SJCRH30 (cell line): ENCODE measurements around the gene SPATS2. TPM values are rescaled to one million over a fixed set of nuclear protein-coding genes. Genes with fewer than 3 reads are reported as not detected.
"Not testable (repeated sequence)": the region's sequence is repeated elsewhere in the genome, so short reads cannot be mapped to it uniquely, and the experiment has no call there.

Experiments used
- DNase-seq, 2 experiments: peaks; one replicate each; pipeline ENCODE4 v3.0.0-alpha.2; 2015 to 2020
- H3K27ac ChIP-seq: fragments of 250-450 bp; sonication (Bioruptor Pico); 2 replicates; pipeline ENCODE4 v1.5.1; 2020; ENCODE audit warnings: mild to moderate bottlenecking, moderate library complexity
- H3K27me3 ChIP-seq: fragments of 250-450 bp; sonication (Bioruptor Pico); 2 replicates; pipeline ENCODE4 v1.5.1; 2020; ENCODE audit warnings: mild to moderate bottlenecking, moderate library complexity
- H3K36me3 ChIP-seq: fragments of 250-450 bp; sonication (Bioruptor Pico); 2 replicates; pipeline ENCODE4 v1.5.1; 2020; ENCODE audit warnings: mild to moderate bottlenecking, moderate library complexity
- H3K4me1 ChIP-seq: fragments of 250-450 bp; sonication (Bioruptor Pico); 2 replicates; pipeline ENCODE4 v1.5.1; 2020; ENCODE audit warnings: mild to moderate bottlenecking, moderate library complexity
- H3K4me3 ChIP-seq: fragments of 250-450 bp; sonication (Bioruptor Pico); 2 replicates; pipeline ENCODE4 v1.5.1; 2020; ENCODE audit warnings: mild to moderate bottlenecking, moderate library complexity
- H3K9me3 ChIP-seq: fragments of 250-450 bp; sonication (Bioruptor Pico); replicated peaks from 2 replicates; pipeline ENCODE4 v1.5.1; 2020; ENCODE audit warnings: mild to moderate bottlenecking, moderate library complexity
- total RNA-seq: library from RNA; depleted of rRNA; stranded (reverse); fragments of >200 nt; shearing (Covaris generic); gene quantifications from 2 replicates; pipeline ENCODE4 v1.2.3, GENCODE V29; 2014

The SPATS2 gene
- total RNA-seq, 1 experiment from 2014 or later: 72.6 TPM

DNA sequence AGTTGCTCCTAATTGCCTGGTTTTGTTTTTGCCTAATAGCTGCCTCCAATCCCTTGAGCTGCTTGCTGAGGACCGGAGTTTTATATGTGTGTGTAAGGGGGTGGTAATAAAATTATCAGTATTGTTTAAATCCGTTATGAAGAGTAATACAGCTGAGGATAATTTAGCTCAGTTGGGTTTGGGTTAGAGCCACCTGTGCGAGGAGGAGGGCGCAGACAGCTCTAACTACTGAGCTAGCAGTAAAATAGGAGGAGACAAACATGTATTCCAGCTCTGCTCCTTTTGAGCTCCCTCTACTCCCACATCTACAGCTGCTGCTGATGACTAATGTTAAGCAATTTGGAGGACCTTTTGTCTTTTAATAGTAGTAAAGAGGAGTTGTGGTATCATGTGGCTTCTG, 61.5 kb downstream of the SPATS2 start:
- Histone ChIP-seq H3K4me1 (peaks cover 10% of the 10 kb centered on the region), H3K4me3 (no peak overlapping the region), H3K9me3 (no peaks in the 10 kb centered on the region), H3K27me3 (no peaks in the 10 kb centered on the region), H3K36me3 (peaks cover 5% of the 10 kb centered on the region; the same call in 1 of the 2 replicates), H3K27ac (peak overlapping the region; percentile 29)
- DNase-seq: peak; percentile 51 to 78

DNA sequence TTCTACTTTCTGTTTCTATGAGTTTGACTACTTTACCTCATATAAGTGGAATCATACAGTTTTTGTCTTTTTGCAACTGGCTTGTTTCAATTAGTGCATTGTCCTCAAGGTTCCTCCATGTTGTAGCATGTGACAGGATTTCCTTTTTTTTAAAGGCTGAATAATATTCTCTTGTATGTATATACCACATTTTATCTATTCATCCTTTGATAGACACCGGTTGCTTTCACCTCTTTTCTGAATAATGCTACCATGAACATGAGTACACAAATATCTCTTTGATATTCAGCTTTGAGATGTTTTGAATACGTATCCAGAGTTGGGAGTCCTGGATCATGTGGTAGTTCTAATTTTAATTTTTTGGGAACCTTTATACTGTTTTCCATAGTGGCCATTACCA, 65.4 kb downstream of the SPATS2 start:
- Histone ChIP-seq H3K4me3 (no peak overlapping the region), H3K27me3 (no peaks in the 10 kb centered on the region), H3K36me3 (no peaks in the 10 kb centered on the region; the same call in none of the 2 replicates), H3K9me3 (no peaks in the 10 kb centered on the region), H3K4me1 (peaks cover 10% of the 10 kb centered on the region), H3K27ac (no peak overlapping the region)
- no peak for DNase-seq

DNA sequence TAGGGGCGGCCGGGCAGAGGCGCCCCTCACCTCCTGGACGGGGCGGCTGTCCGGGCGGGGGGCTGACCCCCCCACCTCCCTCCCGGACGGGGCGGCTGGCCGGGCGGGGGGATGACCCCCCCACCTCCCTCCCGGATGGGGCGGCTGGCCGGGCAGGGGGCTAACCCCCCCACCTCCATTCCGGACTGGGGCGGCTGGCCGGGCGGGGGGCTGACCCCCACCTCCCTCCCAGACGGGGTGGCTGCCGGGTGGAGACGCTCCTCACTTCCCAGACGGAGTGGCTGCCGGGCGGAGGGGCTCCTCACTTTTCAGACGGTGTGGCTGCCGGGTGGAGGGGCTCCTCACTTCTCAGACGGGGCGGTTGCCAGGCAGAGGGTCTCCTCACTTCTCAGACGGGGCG, 69.5 kb downstream of the SPATS2 start:
- H3K27ac ChIP-seq, H3K4me1 ChIP-seq, H3K9me3 ChIP-seq, H3K36me3 ChIP-seq, H3K4me3 ChIP-seq, DNase-seq, H3K27me3 ChIP-seq: not testable (repeated sequence)

DNA sequence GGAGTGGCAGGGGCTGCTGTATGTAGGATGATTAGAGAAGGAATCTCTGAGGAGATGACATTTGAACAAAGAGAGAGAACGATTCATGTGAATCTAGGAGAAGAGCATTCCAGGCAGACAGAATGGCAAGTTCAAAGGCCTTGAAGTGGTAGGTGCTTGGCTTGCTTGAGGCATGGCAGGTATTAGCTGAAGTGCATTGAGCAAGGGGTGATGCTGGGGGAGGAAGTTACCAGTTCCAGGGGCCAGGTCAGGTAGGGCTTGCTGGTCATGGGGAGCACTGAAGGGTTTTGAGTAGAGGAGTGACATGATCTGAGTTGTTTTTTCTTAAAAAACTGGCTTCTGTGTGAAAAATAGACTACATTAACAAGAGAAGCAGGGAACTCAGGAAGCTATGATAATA, 71.8 kb downstream of the SPATS2 start:
- Histone ChIP-seq H3K4me3 (no peak overlapping the region), H3K4me1 (no peaks in the 10 kb centered on the region), H3K27ac (no peak overlapping the region), H3K27me3 (no peaks in the 10 kb centered on the region), H3K9me3 (no peaks in the 10 kb centered on the region), H3K36me3 (peaks cover 13% of the 10 kb centered on the region)
- DNase-seq: no peak

DNA sequence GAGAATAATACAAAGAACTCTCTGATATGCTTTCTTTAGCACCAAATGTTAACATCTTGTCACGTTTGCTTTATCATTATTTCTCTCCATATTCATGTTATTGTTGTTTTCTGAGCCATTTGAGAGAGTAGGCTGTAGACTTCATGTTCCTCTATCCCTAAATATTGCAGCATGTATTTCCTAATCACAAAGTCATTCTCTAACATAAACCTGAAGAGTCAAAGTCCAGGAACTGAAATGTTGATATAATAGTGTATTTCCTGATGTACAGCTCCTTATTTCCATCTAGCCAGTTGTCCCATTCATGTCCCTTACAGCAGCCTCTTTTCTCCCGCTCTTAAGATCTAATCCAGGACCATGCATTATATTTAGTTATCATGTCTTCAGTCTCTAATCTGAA, 72.8 kb downstream of the SPATS2 start:
- Histone ChIP-seq H3K4me3 (no peak overlapping the region), H3K4me1 (no peaks in the 10 kb centered on the region), H3K36me3 (peaks cover 13% of the 10 kb centered on the region), H3K27me3 (no peaks in the 10 kb centered on the region), H3K27ac (no peak overlapping the region), H3K9me3 (no peaks in the 10 kb centered on the region)
- DNase-seq: no peak

DNA sequence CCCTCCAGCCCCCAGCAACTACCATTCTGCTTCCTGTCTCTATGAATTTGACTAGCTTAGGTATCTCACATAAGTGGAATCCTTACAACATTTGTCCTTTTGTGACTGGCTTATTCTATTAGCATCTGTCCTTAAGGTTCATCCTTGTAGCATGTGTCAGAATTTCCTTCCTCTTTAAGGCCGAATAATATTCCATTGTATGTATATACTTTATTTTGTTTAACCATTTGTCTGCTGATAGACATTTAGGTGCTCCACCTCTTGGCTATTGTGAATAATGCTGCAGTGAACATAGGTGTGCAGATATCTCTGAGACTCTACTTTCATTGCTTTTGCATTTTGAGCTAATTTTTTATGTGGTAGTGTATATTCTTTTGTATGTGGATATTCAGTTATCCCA, 75.7 kb downstream of the SPATS2 start:
- peaks cover 23% of the 10 kb centered on the region for H3K36me3 ChIP-seq
- no peaks in the 10 kb centered on the region for H3K9me3 ChIP-seq
- DNase-seq: no peak

DNA sequence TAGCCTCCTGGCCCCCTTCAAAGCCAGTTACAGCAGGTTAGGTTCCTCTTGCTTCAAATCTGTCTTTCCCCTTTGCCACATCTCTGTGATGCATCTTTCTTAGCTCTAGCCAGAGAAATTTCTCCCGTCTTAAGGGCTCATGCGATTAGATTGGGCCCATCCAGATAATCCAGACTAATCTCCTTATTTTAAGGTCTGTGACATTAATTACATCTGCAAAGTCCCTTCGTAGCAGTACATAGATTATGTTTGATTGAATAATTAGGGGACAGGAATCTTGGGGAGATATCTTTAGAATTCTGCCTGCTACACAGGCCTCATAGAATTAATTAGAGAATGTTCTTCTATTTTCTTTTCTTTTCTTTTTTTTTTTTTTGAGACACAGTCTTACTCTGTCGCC, 79.3 kb downstream of the SPATS2 start:
- peaks cover 5% of the 10 kb centered on the region; the same call in 1 of the 2 replicates for H3K9me3 ChIP-seq
- H3K27me3 ChIP-seq: no peaks in the 10 kb centered on the region
- no peak for DNase-seq
- no peak overlapping the region for H3K4me3 ChIP-seq
- H3K36me3 ChIP-seq: peaks cover 21% of the 10 kb centered on the region
- no peaks in the 10 kb centered on the region for H3K4me1 ChIP-seq
- no peak overlapping the region for H3K27ac ChIP-seq

More for the DNA sequence above, 75.7 kb downstream of the SPATS2 start:
- Histone ChIP-seq H3K4me1 (no peaks in the 10 kb centered on the region), H3K27me3 (no peaks in the 10 kb centered on the region), H3K27ac (no peak overlapping the region), H3K4me3 (no peak overlapping the region)

DNA sequence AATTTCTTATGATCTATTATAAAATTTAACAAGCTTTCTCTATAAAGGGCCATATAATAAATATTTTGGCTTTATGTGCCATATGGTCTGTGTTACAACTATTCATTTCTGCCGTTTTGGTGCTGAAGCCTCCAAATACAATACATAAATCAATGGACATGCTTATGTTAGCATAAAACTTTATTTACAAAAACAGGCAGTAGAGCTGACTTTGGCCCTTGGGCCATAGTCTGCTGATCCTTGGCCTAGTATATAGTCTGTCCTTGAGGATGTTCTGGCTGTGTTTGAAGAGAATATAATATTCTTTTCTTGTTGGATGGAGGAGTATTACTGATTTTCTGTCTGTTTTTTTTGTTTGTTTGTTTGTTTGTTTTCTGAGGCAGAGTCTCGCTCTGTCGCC, 81.6 kb downstream of the SPATS2 start:
- peaks cover 5% of the 10 kb centered on the region; the same call in 1 of the 2 replicates for H3K9me3 ChIP-seq
- no peak overlapping the region for H3K4me3 ChIP-seq
- H3K27ac ChIP-seq: no peak overlapping the region
- peaks cover 10% of the 10 kb centered on the region for H3K36me3 ChIP-seq
- no peaks in the 10 kb centered on the region for H3K27me3 ChIP-seq
- no peak for DNase-seq
- H3K4me1 ChIP-seq: no peaks in the 10 kb centered on the region

DNA sequence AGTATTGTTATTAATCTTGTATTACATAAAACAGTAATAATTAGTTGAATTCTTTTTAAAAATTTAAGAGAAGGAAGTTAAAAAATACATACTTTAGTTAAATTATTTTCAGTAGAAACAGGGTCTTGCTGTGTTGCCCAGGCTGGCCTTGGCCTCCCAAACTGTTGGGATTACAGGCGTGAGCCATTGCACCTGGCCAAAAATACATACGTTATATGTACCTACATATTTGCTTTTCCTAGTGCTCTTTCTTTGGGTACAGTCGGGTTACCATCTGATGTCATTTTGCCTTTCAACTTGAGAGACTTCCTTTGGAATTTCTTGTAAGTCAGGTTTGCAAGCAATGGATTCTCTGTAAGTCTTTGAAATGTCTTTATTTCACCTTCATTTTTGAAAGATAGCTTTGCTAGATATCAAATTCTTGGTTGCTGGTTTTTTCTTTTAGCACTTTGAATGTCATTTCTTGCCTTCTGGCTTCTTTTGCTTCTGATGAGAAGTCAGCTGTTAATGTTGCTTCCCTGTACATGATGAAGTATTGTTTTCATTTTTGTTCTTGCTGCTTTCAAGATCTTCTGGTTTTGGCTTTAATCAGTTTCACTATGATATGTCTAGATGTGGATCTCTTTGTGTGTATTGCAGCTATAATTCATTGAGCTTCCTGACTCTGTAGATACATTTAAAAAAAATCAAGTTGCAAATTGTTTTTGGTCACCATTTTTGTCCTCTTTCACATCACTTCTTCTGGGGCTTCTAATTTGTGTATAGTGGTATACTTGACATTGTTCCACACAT, 84.4 kb downstream of the SPATS2 start:
- Histone ChIP-seq H3K9me3 (peaks cover 5% of the 10 kb centered on the region; the same call in 1 of the 2 replicates), H3K27me3 (no peaks in the 10 kb centered on the region), H3K4me3 (no peak overlapping the region), H3K4me1 (no peaks in the 10 kb centered on the region), H3K36me3 (peaks cover 7% of the 10 kb centered on the region), H3K27ac (no peak overlapping the region)
- no peak for DNase-seq

DNA sequence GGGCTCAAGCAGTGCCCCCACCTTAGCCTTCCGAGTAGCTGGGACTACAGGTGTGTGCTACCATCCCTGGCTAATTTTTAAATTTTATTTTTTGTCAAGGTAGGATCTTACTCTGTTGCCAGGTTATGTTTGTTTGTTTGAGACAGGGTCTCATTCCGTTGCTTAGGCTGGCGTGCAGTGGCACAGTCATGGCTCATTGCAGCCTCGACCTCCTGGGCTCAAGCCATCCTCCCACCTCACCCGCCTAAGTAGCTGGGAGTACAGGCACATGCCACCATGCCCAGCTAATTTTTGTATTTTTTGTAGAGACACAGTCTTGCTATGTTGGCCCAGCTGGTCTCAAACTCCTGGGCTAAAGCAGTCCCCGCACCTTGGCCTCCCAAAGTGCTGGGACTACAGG, 88.2 kb downstream of the SPATS2 start:
- no peaks in the 10 kb centered on the region for H3K27me3 ChIP-seq

DNA sequence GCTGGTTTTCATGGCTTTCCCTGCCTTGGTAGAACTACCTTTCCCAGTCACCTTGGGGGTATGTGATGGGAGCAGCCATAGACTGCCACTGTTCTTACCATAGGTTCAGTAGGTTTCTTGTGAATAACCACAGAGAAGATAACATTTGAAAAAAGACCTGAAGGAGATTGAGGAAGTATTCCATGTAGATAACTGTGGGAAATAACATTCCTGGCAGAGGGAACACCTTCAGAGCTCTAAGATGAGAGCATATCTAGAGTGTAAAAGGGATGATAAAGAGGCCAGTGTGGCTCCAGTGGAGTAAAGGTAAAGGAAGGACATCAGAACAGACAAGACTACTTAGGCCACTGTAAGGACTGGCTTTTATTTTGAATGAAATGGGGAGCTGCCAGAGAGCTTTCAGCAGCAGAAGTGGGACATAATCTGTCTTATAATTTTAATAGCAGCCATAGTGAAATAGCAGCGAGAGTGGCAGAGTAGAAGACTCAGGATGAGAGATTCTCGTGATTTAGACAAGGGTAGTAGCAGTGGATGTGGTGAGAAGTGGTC, 88.9 kb downstream of the SPATS2 start:
- H3K27ac ChIP-seq: no peak overlapping the region
- no peak for DNase-seq
- H3K4me1 ChIP-seq: no peaks in the 10 kb centered on the region
- H3K4me3 ChIP-seq: no peak overlapping the region
- no peaks in the 10 kb centered on the region for H3K27me3 ChIP-seq
- peaks cover 11% of the 10 kb centered on the region; the same call in 1 of the 2 replicates for H3K36me3 ChIP-seq
- H3K9me3 ChIP-seq: no peaks in the 10 kb centered on the region

More for the DNA sequence above, 88.2 kb downstream of the SPATS2 start:
- peaks cover 11% of the 10 kb centered on the region; the same call in 1 of the 2 replicates for H3K36me3 ChIP-seq
- no peak for DNase-seq
- H3K4me3 ChIP-seq: no peak overlapping the region
- H3K4me1 ChIP-seq: no peaks in the 10 kb centered on the region
- no peaks in the 10 kb centered on the region for H3K9me3 ChIP-seq
- H3K27ac ChIP-seq: no peak overlapping the region

DNA sequence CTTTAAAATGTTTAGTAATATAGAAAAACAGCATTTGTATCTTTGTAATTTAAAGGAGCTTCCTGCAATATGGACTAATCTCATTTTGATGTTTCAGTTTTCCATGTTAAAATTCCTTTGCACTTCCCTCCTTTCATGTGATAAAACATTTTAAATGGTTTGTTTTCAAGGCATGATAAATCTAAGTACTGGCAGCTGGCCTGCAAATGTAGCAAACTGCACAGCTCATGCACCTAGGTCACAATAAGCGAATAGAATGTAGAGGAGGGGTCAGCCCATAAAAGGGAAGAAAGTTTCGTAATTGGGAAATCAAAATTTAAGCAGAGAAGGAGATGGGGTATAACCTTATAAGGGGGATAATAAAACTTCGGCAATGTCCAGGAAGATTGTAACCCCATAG, 91.6 kb downstream of the SPATS2 start:
- H3K9me3 ChIP-seq: no peaks in the 10 kb centered on the region
- no peak overlapping the region for H3K4me3 ChIP-seq
- H3K27ac ChIP-seq: no peak overlapping the region
- no peak for DNase-seq
- no peaks in the 10 kb centered on the region for H3K27me3 ChIP-seq
- peaks cover 24% of the 10 kb centered on the region for H3K36me3 ChIP-seq
- no peaks in the 10 kb centered on the region for H3K4me1 ChIP-seq

DNA sequence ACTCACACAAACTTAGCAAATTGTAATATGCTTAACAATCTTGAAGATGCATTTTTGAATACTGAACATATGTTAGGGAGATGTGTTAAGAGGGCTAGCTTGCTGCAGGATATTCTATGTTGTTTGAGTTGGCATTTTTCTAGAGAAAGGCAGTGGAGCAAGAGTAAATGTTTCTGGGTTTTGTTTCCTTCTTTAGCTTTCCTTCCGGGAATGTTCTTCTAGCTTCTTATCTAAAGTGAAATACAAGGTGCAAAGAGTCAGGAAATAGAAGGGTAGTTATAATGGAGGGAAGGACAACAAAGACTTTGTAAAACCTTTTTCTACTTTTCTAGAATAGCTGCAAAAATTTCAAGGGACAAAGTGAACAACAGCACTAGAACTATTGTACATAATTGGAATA, 94.0 kb downstream of the SPATS2 start:
- no peak overlapping the region for H3K4me3 ChIP-seq
- peaks cover 30% of the 10 kb centered on the region for H3K36me3 ChIP-seq
- no peaks in the 10 kb centered on the region for H3K4me1 ChIP-seq
- H3K27ac ChIP-seq: no peak overlapping the region
- no peaks in the 10 kb centered on the region for H3K27me3 ChIP-seq
- DNase-seq: no peak
- H3K9me3 ChIP-seq: no peaks in the 10 kb centered on the region

DNA sequence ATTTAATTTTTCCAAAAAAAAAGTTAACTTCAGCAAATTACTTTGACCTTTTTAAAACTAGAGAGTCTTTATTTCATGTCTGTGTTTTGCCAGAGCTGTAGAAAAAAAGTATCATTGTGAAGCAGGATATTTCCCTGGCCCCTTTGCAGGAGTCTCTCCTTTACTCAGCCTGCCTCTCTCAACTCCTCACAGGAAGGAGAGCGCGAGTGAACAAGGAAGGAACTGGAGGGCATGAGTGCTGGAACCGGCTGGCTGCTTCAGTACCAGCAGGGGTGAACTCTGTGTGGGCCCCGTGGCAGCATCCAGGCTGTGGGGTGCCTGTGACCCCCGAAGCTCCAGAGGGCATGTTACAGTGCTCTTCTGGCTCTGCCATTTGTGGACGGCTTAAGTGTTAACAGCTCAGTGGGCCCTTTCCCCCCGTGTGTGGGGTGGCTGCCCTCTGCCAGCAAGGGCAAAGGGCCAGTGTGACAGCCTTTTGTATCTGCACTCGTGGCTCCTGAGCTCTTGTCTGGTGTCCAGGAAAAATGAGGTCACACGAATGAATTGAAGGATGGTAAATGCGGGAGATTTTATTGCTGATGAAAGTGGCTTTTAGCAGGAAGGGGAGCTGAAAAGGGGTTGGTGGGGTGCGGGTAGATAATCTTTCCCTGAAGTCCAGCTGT, 95.0 kb downstream of the SPATS2 start:
- Histone ChIP-seq H3K27ac (no peak overlapping the region), H3K27me3 (no peaks in the 10 kb centered on the region), H3K36me3 (peaks cover 31% of the 10 kb centered on the region), H3K4me1 (no peaks in the 10 kb centered on the region), H3K9me3 (no peaks in the 10 kb centered on the region), H3K4me3 (no peak overlapping the region)
- no peak for DNase-seq

DNA sequence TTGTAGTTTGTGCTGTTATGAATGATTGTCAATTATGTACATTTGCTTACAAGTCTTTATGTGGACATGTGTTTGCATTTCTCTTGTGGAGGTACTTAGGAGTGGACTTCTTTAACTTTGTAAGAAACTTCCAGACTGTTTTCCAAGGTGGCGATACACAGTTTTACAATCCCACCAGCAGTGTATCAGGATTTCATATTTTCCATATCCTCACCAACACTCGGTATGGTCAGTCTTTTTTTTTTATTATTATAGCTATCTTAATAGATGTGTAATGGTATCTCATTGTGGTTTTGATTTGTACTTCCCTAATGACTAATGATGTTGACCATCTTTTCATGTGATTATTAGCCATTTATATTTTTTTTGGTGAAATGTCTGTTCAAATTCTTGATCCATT, 97.9 kb downstream of the SPATS2 start:
- Histone ChIP-seq H3K9me3 (no peaks in the 10 kb centered on the region), H3K4me3 (no peak overlapping the region), H3K27me3 (no peaks in the 10 kb centered on the region), H3K27ac (no peak overlapping the region), H3K4me1 (no peaks in the 10 kb centered on the region), H3K36me3 (peaks cover 22% of the 10 kb centered on the region)
- DNase-seq: no peak
